GM21723 (cell line): ENCODE data around the gene CTNNA3.

Experiments used
- ATAC-seq: cut with Tn5 transposase; IDR thresholded peaks from one replicate; pipeline ENCODE4 v1.9.1; 2021; ENCODE audit warnings: mild to moderate bottlenecking, moderate library complexity; ENCODE audit not compliant: unreplicated experiment

Gene CTNNA3

GRCh38 chr10:67385089-67385488 is 310.9 kb downstream of the CTNNA3 start:
- ATAC-seq = no peak

- no peak for ATAC-seq
These were observed 364.7 kb downstream of the CTNNA3 start for GRCh38 chr10:67331121-67331910.

GRCh38 chr10:67327626-67328535 is 368.1 kb downstream of the CTNNA3 start:
- ATAC-seq = no peak

GRCh38 chr10:67319976-67320375 is 376.0 kb downstream of the CTNNA3 start:
- ATAC-seq = no peak

GRCh38 chr10:67308912-67309311 is 387.1 kb downstream of the CTNNA3 start:
- ATAC-seq = no peak

- ATAC-seq = no peak
These were observed 389.3 kb downstream of the CTNNA3 start for GRCh38 chr10:67306588-67307205.

- no peak for ATAC-seq
These were observed 393.3 kb downstream of the CTNNA3 start for GRCh38 chr10:67302701-67303100.

GRCh38 chr10:67299761-67300160 is 396.2 kb downstream of the CTNNA3 start:
- ATAC-seq = no peak

- no peak for ATAC-seq
These were observed 398.3 kb downstream of the CTNNA3 start for GRCh38 chr10:67297637-67298181.

- no peak for ATAC-seq
These were observed 399.1 kb downstream of the CTNNA3 start for GRCh38 chr10:67296926-67297325.

GRCh38 chr10:67288688-67289410 is 407.1 kb downstream of the CTNNA3 start:
- no peak for ATAC-seq

- no peak for ATAC-seq
These were observed 411.4 kb downstream of the CTNNA3 start for GRCh38 chr10:67284589-67284988.

GRCh38 chr10:67282871-67283270 is 413.1 kb downstream of the CTNNA3 start:
- ATAC-seq = no peak

GRCh38 chr10:67280405-67280804 is 415.6 kb downstream of the CTNNA3 start:
- no peak for ATAC-seq

- no peak for ATAC-seq
These were observed 418.6 kb downstream of the CTNNA3 start for GRCh38 chr10:67277402-67277801.

GRCh38 chr10:67269828-67270227 is 426.2 kb downstream of the CTNNA3 start:
- no peak for ATAC-seq

- no peak for ATAC-seq
These were observed 427.8 kb downstream of the CTNNA3 start for GRCh38 chr10:67268146-67268545.

GRCh38 chr10:67262675-67263074 is 433.3 kb downstream of the CTNNA3 start:
- ATAC-seq = no peak

- no peak for ATAC-seq
These were observed 434.6 kb downstream of the CTNNA3 start for GRCh38 chr10:67261300-67261797.

- no peak for ATAC-seq
These were observed 436.6 kb downstream of the CTNNA3 start for GRCh38 chr10:67259319-67259929.
